Measurements from ENCODE around the gene WDR73. TPM values are rescaled to one million over a fixed set of nuclear protein-coding genes. Genes with fewer than 3 reads are reported as not detected.

The WDR73 gene
- total RNA-seq, 1 donor from 2014 or later: 69.8 TPM

DNA sequence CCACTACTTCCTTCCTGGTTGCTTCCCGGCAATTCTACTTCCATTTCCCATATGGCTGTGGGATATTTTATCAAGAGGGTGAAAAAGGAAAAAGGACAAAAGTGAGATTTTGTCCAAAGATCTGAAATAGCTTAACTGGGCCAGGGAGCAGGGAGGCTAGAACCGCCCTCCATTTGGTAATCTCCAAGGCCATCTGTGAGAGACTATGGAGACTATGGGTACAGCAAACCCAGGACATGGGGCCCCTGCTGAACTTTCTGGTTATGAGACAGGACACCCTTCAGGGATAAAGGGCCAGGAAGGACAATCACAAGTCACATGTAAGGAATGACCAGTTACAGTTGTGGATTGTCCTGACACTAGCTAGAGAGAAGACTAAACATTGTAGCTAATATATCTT lies 29.0 kb downstream of the WDR73 start:
- TF ChIP-seq, protein P1, sequence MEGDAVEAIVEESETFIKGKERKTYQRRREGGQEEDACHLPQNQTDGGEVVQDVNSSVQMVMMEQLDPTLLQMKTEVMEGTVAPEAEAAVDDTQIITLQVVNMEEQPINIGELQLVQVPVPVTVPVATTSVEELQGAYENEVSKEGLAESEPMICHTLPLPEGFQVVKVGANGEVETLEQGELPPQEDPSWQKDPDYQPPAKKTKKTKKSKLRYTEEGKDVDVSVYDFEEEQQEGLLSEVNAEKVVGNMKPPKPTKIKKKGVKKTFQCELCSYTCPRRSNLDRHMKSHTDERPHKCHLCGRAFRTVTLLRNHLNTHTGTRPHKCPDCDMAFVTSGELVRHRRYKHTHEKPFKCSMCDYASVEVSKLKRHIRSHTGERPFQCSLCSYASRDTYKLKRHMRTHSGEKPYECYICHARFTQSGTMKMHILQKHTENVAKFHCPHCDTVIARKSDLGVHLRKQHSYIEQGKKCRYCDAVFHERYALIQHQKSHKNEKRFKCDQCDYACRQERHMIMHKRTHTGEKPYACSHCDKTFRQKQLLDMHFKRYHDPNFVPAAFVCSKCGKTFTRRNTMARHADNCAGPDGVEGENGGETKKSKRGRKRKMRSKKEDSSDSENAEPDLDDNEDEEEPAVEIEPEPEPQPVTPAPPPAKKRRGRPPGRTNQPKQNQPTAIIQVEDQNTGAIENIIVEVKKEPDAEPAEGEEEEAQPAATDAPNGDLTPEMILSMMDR (IDR thresholded peaks at IDR 0.05; ENCODE audit: unreplicated experiment): no peak
- no peak overlapping the region for H3K4me3 Mint-ChIP-seq (ENCODE audit: low read depth)
- peaks cover 49% of the 10 kb centered on the region for H3K36me3 Mint-ChIP-seq (ENCODE audit: insufficient read depth)
- no peaks in the 10 kb centered on the region for H3K27me3 Mint-ChIP-seq
- H3K9me3 Mint-ChIP-seq (ENCODE audit: low read depth): peaks cover 27% of the 10 kb centered on the region
- no peaks in the 10 kb centered on the region for H3K4me1 Mint-ChIP-seq (ENCODE audit: low read depth)
- no peak for DNase-seq (ENCODE audit: low spot score, unreplicated experiment)
- peak overlapping the region; percentile 87 for H3K27ac Mint-ChIP-seq

- Mint-ChIP-seq H3K9me3 (ENCODE audit: low read depth) (peaks cover 33% of the 10 kb centered on the region), H3K36me3 (ENCODE audit: insufficient read depth) (peaks cover 56% of the 10 kb centered on the region), H3K27ac (peak overlapping the region; percentile 87), H3K27me3 (no peaks in the 10 kb centered on the region), H3K4me3 (ENCODE audit: low read depth) (no peak overlapping the region), H3K4me1 (ENCODE audit: low read depth) (no peaks in the 10 kb centered on the region)
- TF ChIP-seq, protein P1 (IDR thresholded peaks at IDR 0.05; ENCODE audit: unreplicated experiment): no peak
- DNase-seq (ENCODE audit: low spot score, unreplicated experiment): no peak
Observed at GRCh38 chr15:84624359-84624758, 29.7 kb downstream of the WDR73 start.

- TF ChIP-seq, protein P1 (IDR thresholded peaks at IDR 0.05; ENCODE audit: unreplicated experiment): no peak
- Mint-ChIP-seq H3K27ac (peak overlapping the region; percentile 84), H3K27me3 (no peaks in the 10 kb centered on the region), H3K9me3 (ENCODE audit: low read depth) (peaks cover 34% of the 10 kb centered on the region), H3K4me1 (ENCODE audit: low read depth) (no peaks in the 10 kb centered on the region), H3K4me3 (ENCODE audit: low read depth) (no peak overlapping the region), H3K36me3 (ENCODE audit: insufficient read depth) (peaks cover 74% of the 10 kb centered on the region)
- DNase-seq (ENCODE audit: low spot score, unreplicated experiment): no peak
Observed at GRCh38 chr15:84621358-84621979, 32.6 kb downstream of the WDR73 start.

DNA sequence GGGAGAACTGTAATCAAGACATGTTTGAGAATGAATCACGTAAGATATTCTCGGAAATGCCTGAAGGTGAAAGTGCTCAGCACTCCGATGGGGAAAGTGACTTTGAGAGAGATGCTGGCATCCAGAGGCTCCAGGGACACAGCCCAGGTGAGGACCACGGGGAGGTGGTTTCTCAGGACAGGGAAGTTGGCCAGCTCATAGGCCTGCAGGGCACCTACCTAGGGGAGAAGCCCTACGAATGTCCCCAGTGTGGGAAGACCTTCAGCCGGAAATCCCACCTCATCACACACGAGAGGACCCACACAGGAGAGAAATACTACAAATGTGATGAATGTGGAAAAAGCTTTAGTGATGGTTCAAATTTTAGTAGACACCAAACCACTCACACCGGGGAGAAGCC lies 33.5 kb downstream of the WDR73 start:
- Mint-ChIP-seq H3K27me3 (no peaks in the 10 kb centered on the region), H3K4me1 (ENCODE audit: low read depth) (no peaks in the 10 kb centered on the region), H3K27ac (peak overlapping the region; percentile 19), H3K9me3 (ENCODE audit: low read depth) (peaks cover 36% of the 10 kb centered on the region), H3K4me3 (ENCODE audit: low read depth) (peak overlapping the region; percentile 37), H3K36me3 (ENCODE audit: insufficient read depth) (peaks cover 75% of the 10 kb centered on the region)
- TF ChIP-seq, protein P1 (IDR thresholded peaks at IDR 0.05; ENCODE audit: unreplicated experiment): no peak
- no peak for DNase-seq (ENCODE audit: low spot score, unreplicated experiment)

DNA sequence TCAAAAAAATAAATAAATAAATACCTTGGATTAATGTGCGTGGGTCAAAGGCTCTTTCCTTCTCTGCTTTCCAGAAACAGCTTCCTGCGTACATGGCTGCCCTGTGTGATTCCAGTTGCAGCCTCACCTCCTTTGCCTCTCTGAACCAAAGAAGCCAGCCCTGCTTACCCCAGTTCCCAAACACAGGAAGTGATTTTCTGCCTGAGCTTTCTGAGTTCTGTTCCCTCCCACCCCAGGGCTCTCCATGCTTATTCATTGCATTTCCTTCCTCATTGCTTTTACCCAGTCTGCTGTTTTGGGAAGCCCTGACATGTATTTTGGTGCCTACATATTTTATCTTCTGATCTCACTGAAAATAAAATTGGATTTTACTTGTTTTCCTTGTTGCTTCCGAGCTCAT lies 37.8 kb downstream of the WDR73 start:
- no peak for DNase-seq (ENCODE audit: low spot score, unreplicated experiment)
- no peak overlapping the region for H3K4me3 Mint-ChIP-seq (ENCODE audit: low read depth)
- no peak overlapping the region for H3K27ac Mint-ChIP-seq
- peaks cover 22% of the 10 kb centered on the region for H3K9me3 Mint-ChIP-seq (ENCODE audit: low read depth)
- H3K27me3 Mint-ChIP-seq: no peaks in the 10 kb centered on the region
- TF ChIP-seq, protein P1 (IDR thresholded peaks at IDR 0.05; ENCODE audit: unreplicated experiment): no peak
- H3K4me1 Mint-ChIP-seq (ENCODE audit: low read depth): no peaks in the 10 kb centered on the region
- peaks cover 64% of the 10 kb centered on the region for H3K36me3 Mint-ChIP-seq (ENCODE audit: insufficient read depth)
